Myocyte (in vitro differentiated cells): ENCODE measurements around the gene POLR3A. TPM values are rescaled to one million over a fixed set of nuclear protein-coding genes. Genes with fewer than 3 reads are reported as not detected.

Source experiments
- DNase-seq: peaks from one replicate; pipeline ENCODE4 v3.0.0-alpha.2; 2012; ENCODE audit warnings: low read depth
- total RNA-seq: library from RNA; depleted of rRNA; stranded (reverse); fragments of >200 nt; gene quantifications from 2 replicates; pipeline ENCODE4 v1.2.3, GENCODE V29; 2014

The POLR3A gene
- total RNA-seq, 1 donor from 2014 or later, result 13.2 TPM

GRCh38 chr10:78047314-78047891 is 18.1 kb upstream of the POLR3A start:
- peak; percentile 84 for DNase-seq

- DNase-seq, result no peak
These were observed 17.5 kb upstream of the POLR3A start for GRCh38 chr10:78046711-78047269.

GRCh38 chr10:78045856-78046255 is 16.5 kb upstream of the POLR3A start:
- DNase-seq, result no peak

- DNase-seq, result no peak
These were observed 15.9 kb upstream of the POLR3A start for GRCh38 chr10:78045237-78045636.

- DNase-seq, result no peak
These were observed 15.4 kb upstream of the POLR3A start for GRCh38 chr10:78044699-78045098.

- no peak for DNase-seq
These were observed 14.9 kb upstream of the POLR3A start for GRCh38 chr10:78044179-78044578.

GRCh38 chr10:78042752-78043104 is 13.4 kb upstream of the POLR3A start:
- DNase-seq, result no peak

GRCh38 chr10:78042058-78042751 is 12.9 kb upstream of the POLR3A start:
- no peak for DNase-seq

GRCh38 chr10:78041170-78042057 is 12.1 kb upstream of the POLR3A start:
- DNase-seq, result no peak

- DNase-seq, result no peak
These were observed 10.4 kb upstream of the POLR3A start for GRCh38 chr10:78039743-78040142.

GRCh38 chr10:78038791-78039547 is 9.7 kb upstream of the POLR3A start:
- no peak for DNase-seq

GRCh38 chr10:78038105-78038504 is 8.8 kb upstream of the POLR3A start:
- DNase-seq, result no peak

- no peak for DNase-seq
These were observed 6.7 kb upstream of the POLR3A start for GRCh38 chr10:78035933-78036583.

GRCh38 chr10:78035437-78035836 is 6.1 kb upstream of the POLR3A start:
- no peak for DNase-seq

GRCh38 chr10:78035025-78035424 is 5.7 kb upstream of the POLR3A start:
- no peak for DNase-seq

- DNase-seq, result peak; percentile 97
These were observed 4.5 kb upstream of the POLR3A start, which contains the start of gene RPS24 for GRCh38 chr10:78033637-78034470. Gene RPS24 (plus strand): TSS chr10:78033863. CDS start chr10:78033902, 39 bp downstream.

- no peak for DNase-seq
These were observed 4.0 kb upstream of the POLR3A start for GRCh38 chr10:78033387-78033636.

GRCh38 chr10:78028438-78029268 is 662 bp downstream of the POLR3A start:
- no peak for DNase-seq
